Activated B cell treated with CpG ODN at 0.5 μM for 24 hours (primary cell): ENCODE measurements around the gene GAL. TPM values are rescaled to one million over a fixed set of nuclear protein-coding genes. Genes with fewer than 3 reads are reported as not detected.

Experiments used
- ATAC-seq: fragments of 200-7000 bp; cut with Tn5 transposase; one replicate; pipeline ENCODE4 v1.10.0; 2021; ENCODE audit warnings: low read depth, mild to moderate bottlenecking, moderate library complexity
- CTCF ChIA-PET: fragments of 350-600 bp; sonication (Branson Sonifier 250); formaldehyde crosslinking; loops from one replicate; lab custom pipeline; 2021; ENCODE audit warnings: antibody characterized with exemption; lab: Charles Lee
- POLR2A ChIA-PET: fragments of 350-600 bp; sonication (Branson Sonifier 250); formaldehyde crosslinking; loops from one replicate; lab custom pipeline; 2021; ENCODE audit warnings: antibody characterized with exemption; lab: Charles Lee
- DNase-seq: peaks from one replicate; pipeline ENCODE4 v3.0.0; 2022
- H3K27ac Mint-ChIP-seq: one replicate; pipeline ENCODE4 v1.8.0; 2020; ENCODE audit warnings: mixed read lengths
- H3K27me3 Mint-ChIP-seq: one replicate; pipeline ENCODE4 v1.8.0; 2021; ENCODE audit warnings: mixed read lengths
- H3K36me3 Mint-ChIP-seq: one replicate; pipeline ENCODE4 v1.8.0; 2021; ENCODE audit warnings: low read depth, mixed read lengths
- H3K4me1 Mint-ChIP-seq: one replicate; pipeline ENCODE4 v1.8.0; 2021; ENCODE audit warnings: mixed read lengths
- H3K4me3 Mint-ChIP-seq: one replicate; pipeline ENCODE4 v1.8.0; 2020; ENCODE audit warnings: mild to moderate bottlenecking, mixed read lengths
- H3K9me3 Mint-ChIP-seq: one replicate; pipeline ENCODE4 v1.8.0; 2020; ENCODE audit warnings: mixed read lengths
- CTCF ChIP-seq: fragments of 200-600 bp; IDR thresholded peaks from one replicate; pipeline ENCODE4 v1.8.0; 2022; ENCODE audit warnings: antibody characterized with exemption, mild to moderate bottlenecking
- intact Hi-C: fragments of 100-400 bp; cut with micrococcal nuclease; formaldehyde crosslinking; loops from one replicate; pipeline ENCODE4 v1.15.1; 2024
- total RNA-seq: library from RNA; stranded (reverse); gene quantifications from 2 replicates; pipeline ENCODE4 v1.2.3, GENCODE V29; 2022

Gene GAL
- total RNA-seq, 1 donor from 2014 or later: not detected

- H3K4me3 Mint-ChIP-seq: no peak overlapping the region
- intact Hi-C loops: no loop called here
- no peak for TF ChIP-seq CTCF
- POLR2A ChIA-PET: no interaction called here
- H3K36me3 Mint-ChIP-seq: peaks cover 4% of the 10 kb centered on the region
- CTCF ChIA-PET: no interaction called here
- DNase-seq: no peak
- peaks cover 9% of the 10 kb centered on the region for H3K9me3 Mint-ChIP-seq
- no peak for ATAC-seq
- H3K27ac Mint-ChIP-seq: no peak overlapping the region
- H3K4me1 Mint-ChIP-seq: no peaks in the 10 kb centered on the region
- peaks cover 13% of the 10 kb centered on the region for H3K27me3 Mint-ChIP-seq
Observed at GRCh38 chr11:68646832-68647231, 37.5 kb upstream of the GAL start.

GRCh38 chr11:68649851-68650555 is 34.3 kb upstream of the GAL start:
- TF ChIP-seq CTCF: no peak
- Mint-ChIP-seq H3K4me1 (peaks cover 3% of the 10 kb centered on the region), H3K27ac (no peak overlapping the region), H3K27me3 (peaks cover 13% of the 10 kb centered on the region), H3K9me3 (peaks cover 6% of the 10 kb centered on the region), H3K4me3 (no peak overlapping the region), H3K36me3 (peaks cover 4% of the 10 kb centered on the region)
- ChIA-PET CTCF (no interaction called here), POLR2A (no interaction called here)
- intact Hi-C loops: no loop called here
- ATAC-seq (no peak), DNase-seq (no peak)

- peaks cover 18% of the 10 kb centered on the region for H3K27me3 Mint-ChIP-seq
- H3K36me3 Mint-ChIP-seq: peaks cover 4% of the 10 kb centered on the region
- no peak overlapping the region for H3K27ac Mint-ChIP-seq
- H3K9me3 Mint-ChIP-seq: peaks cover 6% of the 10 kb centered on the region
- TF ChIP-seq CTCF: no peak
- ATAC-seq: no peak
- DNase-seq: no peak
- H3K4me1 Mint-ChIP-seq: peaks cover 3% of the 10 kb centered on the region
- ChIA-PET POLR2A (no interaction called here), CTCF (no interaction called here)
- intact Hi-C loops: no loop called here
- no peak overlapping the region for H3K4me3 Mint-ChIP-seq
Observed at GRCh38 chr11:68650801-68651200, 33.5 kb upstream of the GAL start.

GRCh38 chr11:68651208-68651984 is 32.9 kb upstream of the GAL start:
- ChIA-PET CTCF (no interaction called here), POLR2A (no interaction called here)
- H3K27ac Mint-ChIP-seq: no peak overlapping the region
- H3K36me3 Mint-ChIP-seq: peaks cover 4% of the 10 kb centered on the region
- peaks cover 3% of the 10 kb centered on the region for H3K4me1 Mint-ChIP-seq
- H3K9me3 Mint-ChIP-seq: peaks cover 6% of the 10 kb centered on the region
- intact Hi-C loops: no loop called here
- no peak for ATAC-seq
- DNase-seq: no peak
- peaks cover 21% of the 10 kb centered on the region for H3K27me3 Mint-ChIP-seq
- no peak for TF ChIP-seq CTCF
- H3K4me3 Mint-ChIP-seq: no peak overlapping the region

GRCh38 chr11:68651985-68652682 is 32.2 kb upstream of the GAL start:
- intact Hi-C loops: no loop called here
- Mint-ChIP-seq H3K9me3 (peaks cover 5% of the 10 kb centered on the region), H3K4me3 (no peak overlapping the region), H3K27me3 (peaks cover 21% of the 10 kb centered on the region), H3K4me1 (peaks cover 3% of the 10 kb centered on the region), H3K27ac (no peak overlapping the region), H3K36me3 (peaks cover 4% of the 10 kb centered on the region)
- POLR2A ChIA-PET: no interaction called here
- no peak for TF ChIP-seq CTCF
- CTCF ChIA-PET: no interaction called here
- DNase-seq (no peak), ATAC-seq (no peak)
